K562 (cell line): Measurements from ENCODE around the gene MYLK3.
"Not testable (repeated sequence)": the region's sequence is repeated elsewhere in the genome, so short reads cannot be mapped to it uniquely, and the experiment has no call there.

Experiments
- GTF2F1 ChIP-seq: IDR thresholded peaks from 2 replicates; pipeline ENCODE4 v1.6.1; 2011; ENCODE audit warnings: low read depth, low read length, improper control_type of control experiment
- RBM39 ChIP-seq: fragments of 200-400 bp; formaldehyde crosslinking; optimal IDR thresholded peaks from 2 replicates; pipeline ENCODE3; 2018; ENCODE audit warnings: low read depth, low read length
- TBL1XR1 ChIP-seq, 2 experiments: IDR thresholded peaks; 2 replicates each; pipeline ENCODE4 v1.6.1; 2012; ENCODE audit warnings: improper control_type of control experiment in 2 of 2, low read length in 2 of 2, mild to moderate bottlenecking in 1 of 2
- ZNF140 ChIP-seq: fragments of 250-450 bp; sonication (Bioruptor Pico); IDR thresholded peaks from 2 replicates; pipeline ENCODE4 v1.8.0; 2021; ENCODE audit warnings: moderate library complexity, mild to moderate bottlenecking, inconsistent platforms
- ZNF263 ChIP-seq: sonication (generic); formaldehyde crosslinking; IDR thresholded peaks from 2 replicates; pipeline ENCODE4 v1.8.0; 2022; ENCODE audit warnings: mild to moderate bottlenecking, missing genetic modification reagents, borderline replicate concordance
- ZNF780A ChIP-seq: fragments of 250-450 bp; sonication (Bioruptor Pico); IDR thresholded peaks from 2 replicates; pipeline ENCODE4 v1.5.0; 2021; ENCODE audit warnings: mild to moderate bottlenecking
- TF ChIP-seq, protein P1 (sequence below), 3 experiments: IDR thresholded peaks in 2 of 3; conservative IDR thresholded peaks in 1 of 3; 2 replicates each; pipeline ENCODE4 v1.5.1; 2011 to 2012; ENCODE audit warnings: low read length in 3 of 3, mild to moderate bottlenecking in 3 of 3, control low read depth in 2 of 3, improper control_type of control experiment in 1 of 3, inconsistent platforms in 1 of 3, low read depth in 1 of 3, mixed read lengths in 1 of 3, moderate library complexity in 1 of 3; ENCODE audit not compliant: insufficient read depth in 2 of 3
- TF ChIP-seq, protein P2 (sequence below): sonication (generic); formaldehyde crosslinking; IDR thresholded peaks from 2 replicates; pipeline ENCODE4 v1.8.0; 2022; ENCODE audit warnings: mild to moderate bottlenecking, low read depth, missing genetic modification reagents

DNA sequence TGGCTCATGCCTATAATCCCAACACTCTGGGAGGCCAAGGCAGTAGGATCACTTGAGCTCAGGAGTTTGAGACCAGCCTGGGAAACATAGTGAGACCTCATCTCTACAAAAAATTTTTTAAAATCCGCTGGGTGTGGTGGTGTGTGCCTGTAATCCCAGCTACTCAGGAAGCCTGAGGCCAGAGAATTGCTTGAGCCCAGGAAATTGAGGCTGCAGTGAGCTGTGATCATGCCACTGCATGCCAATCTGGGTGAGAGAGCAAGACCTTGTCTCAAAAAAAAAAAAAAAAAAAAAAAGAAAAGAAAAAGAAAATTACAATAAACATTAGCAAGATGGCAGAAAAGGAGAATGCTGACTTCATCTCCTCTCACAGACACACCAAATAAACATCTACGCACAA is 36.4 kb upstream of the MYLK3 start:
- TF ChIP-seq, protein P1, sequence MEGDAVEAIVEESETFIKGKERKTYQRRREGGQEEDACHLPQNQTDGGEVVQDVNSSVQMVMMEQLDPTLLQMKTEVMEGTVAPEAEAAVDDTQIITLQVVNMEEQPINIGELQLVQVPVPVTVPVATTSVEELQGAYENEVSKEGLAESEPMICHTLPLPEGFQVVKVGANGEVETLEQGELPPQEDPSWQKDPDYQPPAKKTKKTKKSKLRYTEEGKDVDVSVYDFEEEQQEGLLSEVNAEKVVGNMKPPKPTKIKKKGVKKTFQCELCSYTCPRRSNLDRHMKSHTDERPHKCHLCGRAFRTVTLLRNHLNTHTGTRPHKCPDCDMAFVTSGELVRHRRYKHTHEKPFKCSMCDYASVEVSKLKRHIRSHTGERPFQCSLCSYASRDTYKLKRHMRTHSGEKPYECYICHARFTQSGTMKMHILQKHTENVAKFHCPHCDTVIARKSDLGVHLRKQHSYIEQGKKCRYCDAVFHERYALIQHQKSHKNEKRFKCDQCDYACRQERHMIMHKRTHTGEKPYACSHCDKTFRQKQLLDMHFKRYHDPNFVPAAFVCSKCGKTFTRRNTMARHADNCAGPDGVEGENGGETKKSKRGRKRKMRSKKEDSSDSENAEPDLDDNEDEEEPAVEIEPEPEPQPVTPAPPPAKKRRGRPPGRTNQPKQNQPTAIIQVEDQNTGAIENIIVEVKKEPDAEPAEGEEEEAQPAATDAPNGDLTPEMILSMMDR (IDR thresholded peaks at IDR 0.05 in 2 of 3, conservative IDR thresholded peaks at IDR 0.05 in 1 of 3; ENCODE audit: insufficient read depth in 2 of 3, low read depth in 1 of 3, low read length in 3 of 3) = not testable (repeated sequence)
- not testable (repeated sequence) for TF ChIP-seq ZNF263 (CRISPR knock-in tag); GTF2F1; ZNF140 (CRISPR knock-in tag); RBM39; ZNF780A; TBL1XR1 (IDR thresholded peaks at IDR 0.05; ENCODE audit: low read length in 2 of 2)
- TF ChIP-seq, protein P2, sequence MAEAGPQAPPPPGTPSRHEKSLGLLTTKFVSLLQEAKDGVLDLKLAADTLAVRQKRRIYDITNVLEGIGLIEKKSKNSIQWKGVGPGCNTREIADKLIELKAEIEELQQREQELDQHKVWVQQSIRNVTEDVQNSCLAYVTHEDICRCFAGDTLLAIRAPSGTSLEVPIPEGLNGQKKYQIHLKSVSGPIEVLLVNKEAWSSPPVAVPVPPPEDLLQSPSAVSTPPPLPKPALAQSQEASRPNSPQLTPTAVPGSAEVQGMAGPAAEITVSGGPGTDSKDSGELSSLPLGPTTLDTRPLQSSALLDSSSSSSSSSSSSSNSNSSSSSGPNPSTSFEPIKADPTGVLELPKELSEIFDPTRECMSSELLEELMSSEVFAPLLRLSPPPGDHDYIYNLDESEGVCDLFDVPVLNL (CRISPR knock-in tag) = not testable (repeated sequence)
